Parathyroid adenoma (tissue), 2 donors: ENCODE data around the gene ADAM12.

ENCODE experiments used
- H2AFZ ChIP-seq: fragments of 300-600 bp; sonication (generic); one replicate; pipeline ENCODE4 v1.7.0; 2017; ENCODE audit warnings: antibody characterized with exemption, mild to moderate bottlenecking
- H3K27ac ChIP-seq: fragments of 300-600 bp; sonication (generic); one replicate; pipeline ENCODE4 v1.7.0; 2017
- H3K27me3 ChIP-seq: fragments of 300-600 bp; sonication (generic); one replicate; pipeline ENCODE4 v1.7.0; 2017; ENCODE audit warnings: low read length; ENCODE audit not compliant: control insufficient read depth, insufficient read depth
- H3K36me3 ChIP-seq: fragments of 300-600 bp; sonication (generic); one replicate; pipeline ENCODE4 v1.7.0; 2017; ENCODE audit warnings: low read length; ENCODE audit not compliant: control insufficient read depth, insufficient read depth
- H3K4me1 ChIP-seq: fragments of 300-600 bp; sonication (generic); one replicate; pipeline ENCODE4 v1.7.0; 2017; ENCODE audit warnings: control low read depth
- H3K4me2 ChIP-seq: fragments of 300-600 bp; sonication (generic); one replicate; pipeline ENCODE4 v1.7.0; 2017; ENCODE audit warnings: low read length
- H3K4me3 ChIP-seq: fragments of 300-600 bp; sonication (generic); one replicate; pipeline ENCODE4 v1.7.0; 2017; ENCODE audit warnings: low read depth, low read length
- H3K79me2 ChIP-seq: fragments of 300-600 bp; sonication (generic); one replicate; pipeline ENCODE4 v1.7.0; 2017; ENCODE audit warnings: control low read depth
- H3K9ac ChIP-seq: fragments of 300-600 bp; sonication (generic); one replicate; pipeline ENCODE4 v1.7.0; 2017; ENCODE audit warnings: mild to moderate bottlenecking
- H3K9me3 ChIP-seq: fragments of 300-600 bp; sonication (generic); one replicate; pipeline ENCODE4 v1.7.0; 2017; ENCODE audit warnings: low read length; ENCODE audit not compliant: control insufficient read depth
- CTCF ChIP-seq: fragments of 300-600 bp; sonication (generic); IDR thresholded peaks from one replicate; pipeline ENCODE4 v1.7.0; 2017; ENCODE audit warnings: antibody characterized with exemption, mild to moderate bottlenecking
- donor health status: primary hyperparathyroidism.

ADAM12 gene

DNA sequence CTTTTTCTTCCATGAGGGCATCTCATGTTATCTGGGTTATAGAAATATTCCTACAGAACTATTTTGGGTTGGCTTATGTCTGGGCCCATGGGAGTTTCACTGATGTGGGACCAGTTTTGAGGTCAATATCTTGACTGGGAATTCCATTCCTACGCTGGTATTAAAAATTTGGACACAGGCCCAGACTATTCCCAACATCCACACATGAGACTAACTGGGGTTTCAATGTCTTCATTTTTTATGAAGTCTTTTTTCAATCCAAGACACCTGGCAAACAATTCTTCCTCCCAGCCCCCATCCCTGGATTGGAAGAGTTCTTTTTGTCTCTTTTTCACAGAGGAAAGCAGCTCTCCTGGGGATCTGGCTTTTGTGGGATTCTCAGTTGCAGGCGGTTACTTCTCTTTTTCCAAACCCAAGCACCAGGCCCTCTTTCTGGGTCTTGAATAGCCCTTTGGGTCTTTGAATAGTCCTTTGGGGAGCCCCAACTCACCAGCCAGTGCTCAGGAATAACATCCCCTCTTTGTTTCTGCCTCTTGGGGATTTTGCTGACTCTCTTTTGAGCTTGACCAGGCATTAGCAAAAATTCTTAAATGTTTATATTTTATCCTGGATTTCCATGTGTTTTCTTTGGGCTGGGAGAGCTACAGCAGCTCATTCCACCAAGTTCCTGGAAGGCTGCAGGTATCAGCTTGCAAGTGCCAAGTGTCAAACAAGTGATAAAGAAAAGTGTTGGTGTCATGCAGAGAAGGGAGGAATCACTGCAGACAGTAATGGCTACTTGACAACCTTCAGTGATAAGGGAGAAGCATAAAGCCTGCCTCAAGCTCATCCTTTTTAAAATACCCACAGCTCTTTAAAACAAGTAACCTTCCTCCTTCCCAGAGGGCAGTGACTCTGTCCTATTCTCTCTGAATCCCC lies 234.3 kb downstream of the ADAM12 start:
- H3K9me3 ChIP-seq = no peaks in the 10 kb centered on the region
- no peak overlapping the region for H3K27ac ChIP-seq
- no peaks in the 10 kb centered on the region for H3K79me2 ChIP-seq
- H3K4me1 ChIP-seq = no peaks in the 10 kb centered on the region
- no peaks in the 10 kb centered on the region for H3K27me3 ChIP-seq
- no peak overlapping the region for H3K9ac ChIP-seq
- no peak for TF ChIP-seq CTCF
- no peak overlapping the region for H2AFZ ChIP-seq
- no peaks in the 10 kb centered on the region for H3K36me3 ChIP-seq
- no peak overlapping the region for H3K4me2 ChIP-seq
- no peak overlapping the region for H3K4me3 ChIP-seq

DNA sequence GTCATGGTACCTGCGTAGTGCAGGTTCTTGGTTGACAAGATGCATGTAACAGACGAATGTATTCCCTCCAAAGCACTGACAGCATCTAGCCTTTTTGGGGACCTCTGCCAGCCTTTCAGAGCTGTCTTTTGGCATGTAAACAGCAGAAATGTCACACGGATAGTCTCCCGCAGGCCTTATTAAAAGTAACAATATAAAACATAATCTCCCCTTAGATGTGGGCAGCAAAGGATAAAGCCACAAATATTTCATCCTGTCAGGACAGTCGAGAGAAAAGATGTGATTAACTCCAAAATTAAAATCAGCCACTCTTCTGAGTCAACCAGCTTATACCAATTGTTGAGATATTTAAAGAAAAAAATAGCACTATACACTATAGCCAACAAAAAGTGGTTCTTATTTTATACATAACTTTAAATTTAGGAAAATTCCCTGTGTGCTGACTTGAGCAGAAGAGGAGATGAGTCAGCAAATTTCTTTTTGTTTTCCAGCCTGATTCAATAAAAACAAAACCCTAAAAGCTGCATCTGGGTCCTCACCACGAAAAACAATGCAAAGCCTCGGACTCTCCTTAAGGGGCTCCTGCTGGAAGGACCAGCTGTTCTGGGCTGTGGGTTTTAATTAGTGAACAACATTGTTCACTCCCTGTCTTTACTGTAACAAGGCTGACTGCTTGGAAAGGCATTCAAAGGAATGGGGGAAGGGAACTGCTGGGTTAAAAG lies 240.2 kb downstream of the ADAM12 start:
- no peaks in the 10 kb centered on the region for H3K9me3 ChIP-seq
- H3K4me2 ChIP-seq = no peak overlapping the region
- H3K36me3 ChIP-seq = no peaks in the 10 kb centered on the region
- no peak for TF ChIP-seq CTCF
- H3K4me3 ChIP-seq = no peak overlapping the region
- no peak overlapping the region for H3K9ac ChIP-seq
- H3K4me1 ChIP-seq = no peaks in the 10 kb centered on the region
- H3K79me2 ChIP-seq = no peaks in the 10 kb centered on the region
- no peak overlapping the region for H3K27ac ChIP-seq
- no peak overlapping the region for H2AFZ ChIP-seq
- no peaks in the 10 kb centered on the region for H3K27me3 ChIP-seq

DNA sequence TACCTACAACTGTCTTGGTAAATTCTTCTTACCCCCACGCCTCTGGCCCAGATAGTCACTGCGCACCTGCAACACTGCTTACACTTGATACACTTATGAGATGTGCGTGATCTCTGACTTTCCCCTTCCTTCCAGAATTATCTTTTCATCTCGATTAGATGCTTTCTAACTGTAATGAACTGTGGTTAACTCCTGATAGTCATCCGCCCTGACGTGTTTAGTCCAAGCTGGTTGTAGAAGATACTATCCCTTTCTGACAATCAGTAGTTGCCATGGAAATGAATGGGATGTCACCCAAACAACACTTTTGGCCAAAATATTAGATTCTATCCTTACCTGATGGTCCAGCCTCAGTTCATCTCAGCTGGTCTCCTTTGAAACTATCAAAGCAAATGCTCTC lies 241.5 kb downstream of the ADAM12 start:
- no peaks in the 10 kb centered on the region for H3K9me3 ChIP-seq
- H3K27ac ChIP-seq = no peak overlapping the region
- H3K4me3 ChIP-seq = no peak overlapping the region
- no peaks in the 10 kb centered on the region for H3K36me3 ChIP-seq
- no peak overlapping the region for H2AFZ ChIP-seq
- no peak overlapping the region for H3K4me2 ChIP-seq
- no peak overlapping the region for H3K9ac ChIP-seq
- no peaks in the 10 kb centered on the region for H3K4me1 ChIP-seq
- no peaks in the 10 kb centered on the region for H3K27me3 ChIP-seq
- no peaks in the 10 kb centered on the region for H3K79me2 ChIP-seq
- no peak for TF ChIP-seq CTCF

DNA sequence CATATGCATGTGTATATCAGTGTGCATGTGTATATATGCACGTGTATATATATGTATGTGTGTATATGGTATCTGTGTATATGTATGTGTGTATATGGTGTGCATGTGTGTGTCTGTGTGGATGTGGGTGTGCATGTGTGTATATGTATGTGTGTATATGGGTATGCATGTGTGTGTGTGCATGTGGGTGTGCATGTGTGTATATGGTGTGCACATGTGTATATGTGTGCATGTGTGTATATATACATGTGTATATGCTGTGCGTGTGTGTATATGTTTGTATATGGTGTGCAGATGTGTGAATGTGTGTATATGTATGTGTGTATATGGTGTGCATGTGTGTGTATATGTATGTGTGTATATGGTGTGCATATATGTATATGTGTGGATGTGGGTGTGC lies 245.2 kb downstream of the ADAM12 start:
- Histone ChIP-seq H3K4me2 (no peak overlapping the region), H3K27ac (no peak overlapping the region)

More for the DNA sequence above, 245.2 kb downstream of the ADAM12 start:
- no peak overlapping the region for H3K9ac ChIP-seq
- H3K27me3 ChIP-seq = no peaks in the 10 kb centered on the region
- H2AFZ ChIP-seq = no peak overlapping the region
- no peak overlapping the region for H3K4me3 ChIP-seq
- no peaks in the 10 kb centered on the region for H3K4me1 ChIP-seq
- no peaks in the 10 kb centered on the region for H3K36me3 ChIP-seq
- no peaks in the 10 kb centered on the region for H3K9me3 ChIP-seq
- no peaks in the 10 kb centered on the region for H3K79me2 ChIP-seq
- no peak for TF ChIP-seq CTCF
